ACC112 (cell line): ENCODE measurements around the gene FRS2.
"Not testable (repeated sequence)": the region's sequence is repeated elsewhere in the genome, so short reads cannot be mapped to it uniquely, and the experiment has no call there.

Source experiments
- H2AFZ ChIP-seq: fragments of 200-600 bp; sonication (generic); one replicate; pipeline ENCODE4 v1.6.0; 2017; ENCODE audit warnings: antibody characterized with exemption, low read length; ENCODE audit not compliant: unreplicated experiment
- H3K27ac ChIP-seq: fragments of 200-600 bp; sonication (generic); 2 replicates; pipeline ENCODE4 v1.5.1; 2014; ENCODE audit warnings: low read depth, mild to moderate bottlenecking, antibody characterized with exemption, low read length, moderate library complexity
- H3K27me3 ChIP-seq: fragments of 200-600 bp; sonication (generic); 2 replicates; pipeline ENCODE4 v1.6.1; 2014; ENCODE audit warnings: mild to moderate bottlenecking, antibody characterized with exemption, low read length, moderate library complexity, mixed read lengths; ENCODE audit not compliant: insufficient read depth
- H3K36me3 ChIP-seq: fragments of 200-600 bp; sonication (generic); 2 replicates; pipeline ENCODE4 v1.6.1; 2016; ENCODE audit warnings: mild to moderate bottlenecking, antibody characterized with exemption, low read length, moderate library complexity, mixed read lengths; ENCODE audit not compliant: insufficient read depth
- H3K4me1 ChIP-seq: fragments of 200-600 bp; sonication (generic); one replicate; pipeline ENCODE4 v1.6.1; 2016; ENCODE audit warnings: low read length, mixed read lengths; ENCODE audit not compliant: insufficient read depth, unreplicated experiment, control insufficient read depth
- H3K4me3 ChIP-seq: fragments of 200-600 bp; sonication (generic); 2 replicates; pipeline ENCODE4 v1.5.1; 2014; ENCODE audit warnings: mild to moderate bottlenecking, low read depth, low read length
- H3K79me2 ChIP-seq: fragments of 200-600 bp; sonication (generic); one replicate; pipeline ENCODE4 v1.6.0; 2016; ENCODE audit warnings: low read length; ENCODE audit not compliant: control insufficient read depth, unreplicated experiment, insufficient read depth

FRS2 gene

DNA sequence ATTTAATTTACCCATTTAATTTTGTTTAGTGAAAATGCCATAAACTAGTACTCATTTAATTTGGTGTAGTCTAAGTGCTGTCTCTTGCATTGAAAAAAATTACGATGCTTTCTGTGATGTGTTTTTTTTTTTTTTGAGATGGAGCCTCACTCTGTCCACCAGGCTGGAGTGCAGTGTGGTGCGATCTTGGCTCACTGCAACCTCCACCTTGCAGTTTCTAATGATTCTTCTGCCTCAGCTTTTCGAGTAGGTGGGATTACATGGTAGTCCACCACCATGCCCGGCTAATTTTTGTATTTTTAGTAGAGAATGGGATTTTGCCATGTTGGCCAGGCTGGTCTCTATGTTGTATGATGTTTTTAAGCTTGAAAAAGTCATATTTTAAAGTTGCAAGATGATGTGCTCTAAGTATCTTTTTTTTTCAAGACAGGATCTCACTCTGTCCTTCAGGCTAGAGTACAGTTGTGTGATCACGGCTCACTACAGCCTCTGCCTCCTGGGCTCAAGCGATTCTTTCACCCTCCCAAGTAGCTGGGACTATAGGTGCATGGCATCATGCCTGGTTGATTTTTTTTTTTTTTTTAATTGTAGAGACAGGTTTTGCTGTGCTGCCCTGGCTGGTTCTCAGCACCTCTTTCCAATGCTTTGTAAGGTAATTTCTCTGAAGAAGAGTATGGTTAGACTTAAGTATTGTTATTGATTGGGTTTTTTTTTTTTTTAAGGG is 131.9 kb downstream of the FRS2 start:
- H2AFZ ChIP-seq = no peak overlapping the region
- no peaks in the 10 kb centered on the region for H3K4me1 ChIP-seq
- no peaks in the 10 kb centered on the region for H3K27me3 ChIP-seq
- H3K36me3 ChIP-seq = peaks cover 48% of the 10 kb centered on the region
- no peak overlapping the region for H3K27ac ChIP-seq
- H3K79me2 ChIP-seq = no peaks in the 10 kb centered on the region
- no peak overlapping the region for H3K4me3 ChIP-seq

DNA sequence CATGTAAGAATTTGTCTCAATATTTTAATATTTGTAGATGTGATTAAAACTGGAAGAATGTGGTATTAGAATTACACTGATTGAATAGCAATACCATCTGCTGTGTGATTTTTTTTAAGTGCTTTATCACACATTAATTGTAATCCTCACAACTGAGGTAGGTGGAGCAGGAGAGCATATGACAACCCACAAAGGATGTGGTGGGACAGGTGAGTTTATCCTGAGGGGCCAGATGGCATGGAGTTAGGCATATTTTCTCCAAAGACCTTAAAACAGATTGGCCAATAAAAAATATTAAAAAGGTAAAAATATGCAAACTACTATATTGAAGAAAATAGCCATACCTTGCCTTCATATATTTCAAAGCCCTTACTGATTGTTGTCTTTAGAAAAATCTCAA is 132.8 kb downstream of the FRS2 start:
- Histone ChIP-seq H3K27me3 (no peaks in the 10 kb centered on the region), H3K4me1 (no peaks in the 10 kb centered on the region), H2AFZ (no peak overlapping the region), H3K36me3 (peaks cover 41% of the 10 kb centered on the region), H3K79me2 (no peaks in the 10 kb centered on the region), H3K4me3 (no peak overlapping the region), H3K27ac (no peak overlapping the region)

DNA sequence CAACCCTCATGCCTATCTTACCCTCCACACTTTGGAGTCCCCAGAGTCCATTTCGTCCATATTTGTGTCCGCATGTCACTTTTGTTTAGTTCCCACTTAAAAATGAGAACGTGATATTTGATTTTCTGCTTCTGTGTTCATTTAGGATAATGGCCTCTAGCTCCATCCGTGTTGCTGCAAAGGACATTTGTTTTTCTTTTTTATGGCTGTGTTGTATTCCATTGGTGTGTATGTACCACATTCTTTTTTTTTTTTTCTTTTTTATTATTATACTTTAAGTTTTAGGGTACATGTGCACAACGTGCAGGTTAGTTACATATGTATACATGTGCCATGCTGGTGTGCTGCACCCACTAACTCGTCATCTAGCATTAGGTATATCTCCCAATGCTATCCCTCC is 133.4 kb downstream of the FRS2 start:
- H3K36me3 ChIP-seq = peaks cover 37% of the 10 kb centered on the region
- H3K27ac ChIP-seq, H3K4me1 ChIP-seq, H3K27me3 ChIP-seq, H3K79me2 ChIP-seq, H2AFZ ChIP-seq, H3K4me3 ChIP-seq: not testable (repeated sequence)

DNA sequence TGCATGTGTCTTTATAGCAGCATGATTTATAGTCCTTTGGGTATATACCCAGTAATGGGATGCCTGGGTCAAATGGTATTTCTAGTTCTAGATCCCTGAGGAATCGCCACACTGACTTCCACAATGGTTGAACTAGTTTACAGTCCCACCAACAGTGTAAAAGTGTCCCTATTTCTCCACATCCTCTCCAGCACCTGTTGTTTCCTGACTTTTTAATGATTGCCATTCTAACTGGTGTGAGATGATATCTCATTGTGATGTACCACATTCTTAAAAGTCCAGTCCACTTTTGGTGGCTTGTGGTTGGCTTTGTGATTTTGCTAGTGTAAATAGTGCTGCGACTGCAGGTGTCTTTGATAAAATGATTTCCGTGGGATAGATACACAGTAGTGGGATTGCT is 134.1 kb downstream of the FRS2 start:
- not testable (repeated sequence) for H3K4me3 ChIP-seq, H3K4me1 ChIP-seq, H3K27ac ChIP-seq, H3K27me3 ChIP-seq, H3K79me2 ChIP-seq, H2AFZ ChIP-seq
- peaks cover 32% of the 10 kb centered on the region for H3K36me3 ChIP-seq

DNA sequence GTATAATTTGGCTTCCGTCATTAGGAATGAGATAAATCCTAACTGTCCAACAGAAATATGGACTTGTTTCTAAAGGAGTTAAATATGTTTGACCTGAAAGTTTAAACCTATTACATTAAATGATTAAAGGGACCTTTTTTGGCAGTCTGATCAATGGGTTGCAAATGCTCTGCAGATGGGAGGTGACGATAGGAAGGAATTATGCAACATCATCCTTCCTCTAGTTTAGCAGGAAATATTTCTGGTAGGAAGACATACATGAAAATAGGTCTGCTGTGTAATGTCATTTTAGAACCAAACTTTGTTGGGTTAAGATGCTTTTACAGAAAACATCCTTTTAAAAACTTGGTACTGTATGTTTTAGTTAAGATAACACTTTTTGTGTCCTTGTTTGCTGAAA is 137.9 kb downstream of the FRS2 start:
- Histone ChIP-seq H3K36me3 (peaks cover 4% of the 10 kb centered on the region; the same call in 1 of the 2 replicates), H3K4me1 (no peaks in the 10 kb centered on the region), H3K27me3 (peaks cover 29% of the 10 kb centered on the region), H3K27ac (no peak overlapping the region), H3K4me3 (no peak overlapping the region), H3K79me2 (no peaks in the 10 kb centered on the region), H2AFZ (no peak overlapping the region)

DNA sequence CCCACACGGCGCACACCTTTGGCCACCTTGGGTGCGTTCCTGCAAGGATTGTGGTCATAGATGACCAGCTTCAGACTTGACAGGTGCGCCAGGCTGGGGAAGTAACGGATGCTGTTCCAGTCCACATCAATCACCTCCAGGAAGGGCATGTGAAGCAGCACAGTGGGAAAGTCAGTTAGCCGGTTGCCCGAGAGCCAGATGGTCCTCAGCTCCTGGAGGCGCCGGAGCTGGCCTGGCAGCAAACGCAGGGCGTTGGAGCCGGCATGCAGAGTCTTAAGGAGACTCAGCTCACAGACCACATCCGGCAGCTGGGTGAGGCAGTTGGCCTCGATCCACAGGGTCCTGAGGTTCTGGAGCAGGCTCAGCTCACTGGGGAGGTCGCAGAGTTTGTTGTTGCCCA is 139.9 kb downstream of the FRS2 start:
- Histone ChIP-seq H3K4me1 (no peaks in the 10 kb centered on the region), H3K4me3 (no peak overlapping the region), H3K27ac (no peak overlapping the region), H3K27me3 (peaks cover 38% of the 10 kb centered on the region), H3K79me2 (no peaks in the 10 kb centered on the region), H3K36me3 (no peaks in the 10 kb centered on the region), H2AFZ (no peak overlapping the region)

DNA sequence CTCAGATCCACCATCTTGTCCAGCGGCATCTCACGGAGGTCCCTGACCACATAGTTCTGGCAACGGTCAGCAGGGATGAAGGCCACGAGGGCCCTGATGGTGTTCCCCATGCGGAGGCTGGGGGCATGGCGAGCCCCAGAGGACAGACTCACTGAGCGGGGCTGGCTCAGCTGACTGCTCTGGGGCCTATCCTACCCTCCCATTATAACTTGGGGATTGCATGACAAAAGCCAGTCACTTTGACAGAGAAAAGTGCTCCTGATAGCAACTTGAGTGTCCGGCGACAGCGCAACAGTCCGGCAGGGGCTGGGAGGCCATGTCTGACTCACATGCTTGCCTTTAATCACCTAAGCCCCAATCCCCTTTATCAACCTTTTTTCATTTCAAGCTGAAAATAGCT is 140.5 kb downstream of the FRS2 start, which contains the start of gene LRRC10:
LRRC10 (minus strand) TSS at position 179 of the 400 bp plus-strand sequence; CDS start at position 110, 69 bp downstream.
- H3K4me3 ChIP-seq = no peak within 1 kb of the TSS
- H3K27ac ChIP-seq = no peak within 1 kb of the TSS
- no peaks in the 10 kb centered on the region for H3K36me3 ChIP-seq
- no peak within 1 kb of the TSS for H2AFZ ChIP-seq
- no peaks in the 10 kb centered on the region for H3K4me1 ChIP-seq
- peaks cover 44% of the 10 kb centered on the region for H3K27me3 ChIP-seq
- no peaks in the 10 kb centered on the region for H3K79me2 ChIP-seq

DNA sequence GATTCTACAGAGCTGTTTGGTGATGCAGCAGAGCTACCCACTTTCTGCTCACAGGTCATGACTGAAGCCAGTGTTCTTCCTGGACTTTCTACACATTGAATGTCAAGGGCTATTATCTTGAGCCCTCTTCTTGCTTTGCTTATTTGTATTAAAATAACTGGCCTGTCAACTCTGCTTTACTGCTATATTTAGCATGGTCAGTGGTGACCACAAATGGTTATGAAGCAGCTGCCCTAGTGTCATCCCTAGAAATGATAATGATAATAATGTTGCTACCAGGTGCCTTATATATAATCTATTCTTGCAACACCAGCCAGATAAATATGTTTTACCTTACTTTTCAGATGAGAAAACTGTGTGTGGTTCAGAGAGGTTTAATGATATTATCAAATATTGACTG is 143.2 kb downstream of the FRS2 start:
- no peak overlapping the region for H2AFZ ChIP-seq
- no peak overlapping the region for H3K4me3 ChIP-seq
- H3K27me3 ChIP-seq = peaks cover 64% of the 10 kb centered on the region
- H3K79me2 ChIP-seq = no peaks in the 10 kb centered on the region
- H3K36me3 ChIP-seq = no peaks in the 10 kb centered on the region
- H3K4me1 ChIP-seq = no peaks in the 10 kb centered on the region
- no peak overlapping the region for H3K27ac ChIP-seq

DNA sequence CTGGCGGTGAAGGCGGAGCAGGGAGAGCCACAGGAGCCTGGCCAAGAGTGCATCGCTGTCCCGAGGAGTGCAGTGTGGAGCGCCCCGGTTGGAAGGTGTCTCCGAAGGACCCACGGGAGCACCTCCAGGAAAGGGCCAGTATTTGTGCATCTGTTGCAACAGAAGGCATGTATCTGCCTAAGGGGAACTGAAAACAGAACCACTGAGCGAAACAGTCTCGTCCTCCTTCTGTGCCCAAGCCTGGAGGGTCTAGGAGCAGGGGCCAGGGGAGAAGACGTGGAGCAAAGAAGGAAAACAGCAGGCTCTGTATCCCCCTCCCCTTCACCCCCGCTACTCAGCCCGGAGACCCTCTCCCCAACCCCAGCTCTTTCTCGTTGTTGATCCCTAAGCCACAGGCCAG is 145.8 kb downstream of the FRS2 start:
- no peak overlapping the region for H2AFZ ChIP-seq
- H3K36me3 ChIP-seq = no peaks in the 10 kb centered on the region
- H3K27ac ChIP-seq = no peak overlapping the region
- no peak overlapping the region for H3K4me3 ChIP-seq
- H3K27me3 ChIP-seq = peaks cover 45% of the 10 kb centered on the region
- no peaks in the 10 kb centered on the region for H3K79me2 ChIP-seq
- no peaks in the 10 kb centered on the region for H3K4me1 ChIP-seq

DNA sequence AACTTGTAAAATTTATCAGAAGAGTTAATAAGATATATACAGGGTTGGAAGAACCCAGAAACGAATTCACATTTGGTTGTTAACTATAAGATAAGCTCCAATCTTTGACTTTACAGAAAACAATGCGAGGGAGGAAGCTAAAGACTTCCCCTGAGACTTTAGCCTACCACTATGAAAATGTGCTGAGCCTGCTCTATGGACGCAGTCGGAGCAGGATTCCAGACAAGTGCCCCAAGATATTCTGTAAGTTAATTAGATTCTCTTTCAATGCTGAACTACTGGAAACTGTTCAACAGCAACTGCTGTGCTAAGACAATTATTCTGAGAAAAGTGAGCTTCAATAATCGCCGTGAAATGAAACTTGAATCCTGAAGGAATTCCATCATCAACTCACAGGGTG is 148.9 kb downstream of the FRS2 start:
- H3K4me3 ChIP-seq = no peak overlapping the region
- H2AFZ ChIP-seq = no peak overlapping the region
- H3K79me2 ChIP-seq = no peaks in the 10 kb centered on the region
- no peaks in the 10 kb centered on the region for H3K36me3 ChIP-seq
- H3K27ac ChIP-seq = no peak overlapping the region
- H3K27me3 ChIP-seq = peaks cover 26% of the 10 kb centered on the region; the same call in 1 of the 2 replicates
- no peaks in the 10 kb centered on the region for H3K4me1 ChIP-seq

DNA sequence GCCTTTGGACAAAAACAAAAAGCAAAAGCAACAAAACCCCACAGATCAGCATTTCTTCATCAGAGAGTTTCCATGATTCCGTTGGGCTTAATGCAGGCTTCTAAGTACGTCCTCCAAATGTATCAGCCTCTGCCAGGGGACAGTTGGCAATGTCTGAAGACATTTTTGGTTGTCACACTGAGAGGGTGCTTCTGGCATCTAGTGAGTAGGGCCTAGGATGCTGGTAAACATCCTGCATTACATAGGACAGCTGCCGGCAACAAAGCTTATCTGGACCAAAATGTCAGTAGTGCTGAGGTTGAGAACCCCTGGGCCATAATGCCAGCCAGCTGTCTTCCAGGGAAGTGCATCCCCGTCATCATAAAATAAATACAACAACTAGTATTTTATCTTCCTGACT is 149.9 kb downstream of the FRS2 start:
- no peaks in the 10 kb centered on the region for H3K4me1 ChIP-seq
- no peak overlapping the region for H2AFZ ChIP-seq
- no peaks in the 10 kb centered on the region for H3K79me2 ChIP-seq
- H3K36me3 ChIP-seq = no peaks in the 10 kb centered on the region
- H3K27me3 ChIP-seq = peaks cover 25% of the 10 kb centered on the region; the same call in 1 of the 2 replicates
- H3K27ac ChIP-seq = no peak overlapping the region
- H3K4me3 ChIP-seq = no peak overlapping the region
